Activated T-cell treated with anti-CD3 and anti-CD28 coated beads, Interleukin-2, amount 50 U/mL, for 4 hours (primary cell): Measurements from ENCODE around the gene ZNF256. TPM values are rescaled to one million over a fixed set of nuclear protein-coding genes. Genes with fewer than 3 reads are reported as not detected.
A peak's percentile ranks its signal among the peaks of the same experiment; 100 is the strongest.

Experiments
- ATAC-seq, 2 donors: fragments of 200-7000 bp; cut with Tn5 transposase; one replicate each; pipeline ENCODE4 v1.10.0; 2021
- DNase-seq: peaks from one replicate; pipeline ENCODE4 v3.0.0-alpha.2; 2020
- H3K27me3 Mint-ChIP-seq: one replicate; pipeline ENCODE4 v1.8.0; 2021; ENCODE audit warnings: low read depth, mixed read lengths
- H3K36me3 Mint-ChIP-seq: one replicate; pipeline ENCODE4 v1.8.0; 2022; ENCODE audit warnings: mixed read lengths; ENCODE audit not compliant: insufficient read depth
- H3K4me1 Mint-ChIP-seq: one replicate; pipeline ENCODE4 v1.8.0; 2021; ENCODE audit warnings: low read depth, mixed read lengths
- H3K4me3 Mint-ChIP-seq: one replicate; pipeline ENCODE4 v1.8.0; 2021; ENCODE audit warnings: mild to moderate bottlenecking, moderate library complexity, mixed read lengths
- H3K9me3 Mint-ChIP-seq: one replicate; pipeline ENCODE4 v1.8.0; 2021; ENCODE audit warnings: mixed read lengths
- total RNA-seq, 3 donors: library from RNA; stranded (reverse); gene quantifications; one replicate each; pipeline ENCODE4 v1.2.1, GENCODE V29; 2021

The ZNF256 gene
- total RNA-seq, result 1 to 10 TPM; 4.7 to 6.4 (median 5.2) TPM

- Mint-ChIP-seq H3K9me3 (peaks cover 40% of the 10 kb centered on the region), H3K4me3 (peak within 1 kb of the TSS; percentile 92), H3K36me3 (peaks cover 40% of the 10 kb centered on the region), H3K27me3 (no peaks in the 10 kb centered on the region), H3K4me1 (peaks cover 16% of the 10 kb centered on the region)
- DNase-seq (peak; percentile 82), ATAC-seq (peak; percentile 99)
These were observed at the start of gene ZNF256 for GRCh38 chr19:57947419-57948134. TSS of gene ZNF256 (minus strand) at chr19:57947706. CDS start at chr19:57947474, 232 bp downstream.

- Mint-ChIP-seq H3K27me3 (no peaks in the 10 kb centered on the region), H3K9me3 (peaks cover 56% of the 10 kb centered on the region)
- no peak for ATAC-seq
These were observed 45.3 kb upstream of the ZNF256 start for GRCh38 chr19:57992841-57993240.

GRCh38 chr19:57978586-57979289 is 31.2 kb upstream of the ZNF256 start:
- Mint-ChIP-seq H3K4me3 (no peak overlapping the region), H3K36me3 (peaks cover 68% of the 10 kb centered on the region)

More at GRCh38 chr19:57992841-57993240, 45.3 kb upstream of the ZNF256 start:
- no peak for DNase-seq
- peaks cover 76% of the 10 kb centered on the region for H3K36me3 Mint-ChIP-seq
- H3K4me3 Mint-ChIP-seq, result no peak overlapping the region
- H3K4me1 Mint-ChIP-seq, result no peaks in the 10 kb centered on the region

GRCh38 chr19:57974434-57974833 is 26.9 kb upstream of the ZNF256 start, which contains the start of gene C19orf18:
TSS of gene C19orf18 (minus strand) at chr19:57974534. CDS start at chr19:57974432, 102 bp downstream.
- H3K27me3 Mint-ChIP-seq, result no peaks in the 10 kb centered on the region
- DNase-seq (no peak), ATAC-seq (no peak)
- peaks cover 57% of the 10 kb centered on the region for H3K9me3 Mint-ChIP-seq
- H3K36me3 Mint-ChIP-seq, result peaks cover 37% of the 10 kb centered on the region
- H3K4me3 Mint-ChIP-seq, result no peak within 1 kb of the TSS
- no peaks in the 10 kb centered on the region for H3K4me1 Mint-ChIP-seq

More at GRCh38 chr19:57978586-57979289, 31.2 kb upstream of the ZNF256 start:
- no peak for ATAC-seq
- Mint-ChIP-seq H3K9me3 (peaks cover 82% of the 10 kb centered on the region), H3K27me3 (no peaks in the 10 kb centered on the region), H3K4me1 (no peaks in the 10 kb centered on the region)
- no peak for DNase-seq

GRCh38 chr19:57964761-57965160 is 17.3 kb upstream of the ZNF256 start:
- Mint-ChIP-seq H3K4me1 (no peaks in the 10 kb centered on the region), H3K9me3 (peaks cover 36% of the 10 kb centered on the region), H3K27me3 (no peaks in the 10 kb centered on the region), H3K36me3 (peaks cover 13% of the 10 kb centered on the region), H3K4me3 (no peak overlapping the region)
- ATAC-seq, result no peak
- DNase-seq, result no peak

- no peak for DNase-seq
- H3K9me3 Mint-ChIP-seq, result peaks cover 37% of the 10 kb centered on the region
- peaks cover under 1% of the 10 kb centered on the region for H3K27me3 Mint-ChIP-seq
- no peaks in the 10 kb centered on the region for H3K4me1 Mint-ChIP-seq
- H3K36me3 Mint-ChIP-seq, result peaks cover 6% of the 10 kb centered on the region
- no peak for ATAC-seq
- no peak overlapping the region for H3K4me3 Mint-ChIP-seq
These were observed 14.3 kb upstream of the ZNF256 start for GRCh38 chr19:57961785-57962184.

GRCh38 chr19:57954996-57955395 is 7.5 kb upstream of the ZNF256 start:
- DNase-seq (no peak), ATAC-seq (no peak)
- peaks cover 4% of the 10 kb centered on the region for H3K27me3 Mint-ChIP-seq
- peaks cover 2% of the 10 kb centered on the region for H3K36me3 Mint-ChIP-seq
- no peak overlapping the region for H3K4me3 Mint-ChIP-seq
- H3K9me3 Mint-ChIP-seq, result peaks cover 28% of the 10 kb centered on the region
- no peaks in the 10 kb centered on the region for H3K4me1 Mint-ChIP-seq

- Mint-ChIP-seq H3K27me3 (peaks cover 3% of the 10 kb centered on the region), H3K36me3 (peaks cover 18% of the 10 kb centered on the region), H3K4me1 (peaks cover 14% of the 10 kb centered on the region), H3K9me3 (peaks cover 21% of the 10 kb centered on the region), H3K4me3 (no peak overlapping the region)
- DNase-seq (no peak), ATAC-seq (no peak)
These were observed 2.2 kb upstream of the ZNF256 start for GRCh38 chr19:57949702-57950101.

GRCh38 chr19:57949296-57949695 is 1.8 kb upstream of the ZNF256 start:
- H3K36me3 Mint-ChIP-seq, result peaks cover 22% of the 10 kb centered on the region
- DNase-seq (no peak), ATAC-seq (no peak)
- H3K9me3 Mint-ChIP-seq, result peaks cover 23% of the 10 kb centered on the region
- H3K4me3 Mint-ChIP-seq, result no peak overlapping the region
- H3K4me1 Mint-ChIP-seq, result peaks cover 14% of the 10 kb centered on the region
- peaks cover 3% of the 10 kb centered on the region for H3K27me3 Mint-ChIP-seq

GRCh38 chr19:57947088-57947418 is 453 bp downstream of the ZNF256 start:
- Mint-ChIP-seq H3K36me3 (peaks cover 45% of the 10 kb centered on the region), H3K4me3 (peak overlapping the region; percentile 92), H3K4me1 (peaks cover 16% of the 10 kb centered on the region), H3K27me3 (no peaks in the 10 kb centered on the region), H3K9me3 (peaks cover 45% of the 10 kb centered on the region)
- ATAC-seq (peak; percentile 1 to 7), DNase-seq (no peak)

- peaks cover 52% of the 10 kb centered on the region for H3K36me3 Mint-ChIP-seq
- no peaks in the 10 kb centered on the region for H3K27me3 Mint-ChIP-seq
- H3K4me3 Mint-ChIP-seq, result peak overlapping the region; percentile 92
- no peak for DNase-seq
- H3K4me1 Mint-ChIP-seq, result peaks cover 16% of the 10 kb centered on the region
- peaks cover 50% of the 10 kb centered on the region for H3K9me3 Mint-ChIP-seq
- no peak for ATAC-seq
These were observed 1.2 kb downstream of the ZNF256 start for GRCh38 chr19:57946316-57946715.

GRCh38 chr19:57941593-57941992 is 5.9 kb downstream of the ZNF256 start:
- DNase-seq, result no peak
- Mint-ChIP-seq H3K4me3 (no peak overlapping the region), H3K9me3 (peaks cover 52% of the 10 kb centered on the region), H3K4me1 (peaks cover 12% of the 10 kb centered on the region), H3K27me3 (no peaks in the 10 kb centered on the region), H3K36me3 (peaks cover 74% of the 10 kb centered on the region)
- no peak for ATAC-seq

- Mint-ChIP-seq H3K36me3 (peaks cover 39% of the 10 kb centered on the region), H3K4me1 (peaks cover 9% of the 10 kb centered on the region), H3K4me3 (no peak overlapping the region), H3K9me3 (peaks cover 30% of the 10 kb centered on the region), H3K27me3 (no peaks in the 10 kb centered on the region)
- no peak for ATAC-seq
- no peak for DNase-seq
These were observed 11.8 kb downstream of the ZNF256 start for GRCh38 chr19:57935731-57936130.

GRCh38 chr19:57934820-57935665 is 12.5 kb downstream of the ZNF256 start, which contains the start of gene ZNF418:
TSS of gene ZNF418 (minus strand) at chr19:57935402. CDS start at chr19:57933822, 1,580 bp downstream.
- H3K9me3 Mint-ChIP-seq, result peaks cover 34% of the 10 kb centered on the region

More at GRCh38 chr19:57934820-57935665, 12.5 kb downstream of the ZNF256 start, which contains the start of gene ZNF418:
- Mint-ChIP-seq H3K36me3 (peaks cover 38% of the 10 kb centered on the region), H3K27me3 (no peaks in the 10 kb centered on the region), H3K4me1 (peaks cover 9% of the 10 kb centered on the region), H3K4me3 (peak within 1 kb of the TSS; percentile 88)
- ATAC-seq (peak; percentile 87 to 98), DNase-seq (peak; percentile 9)
